ENCODE measurements around the gene FBXW4. TPM values are rescaled to one million over a fixed set of nuclear protein-coding genes. Genes with fewer than 3 reads are reported as not detected.

The FBXW4 gene
- polyA plus RNA-seq, 1 of the 3 experiments (the other 2 are of a cell fraction) = 27.6 TPM

- WGBS (ENCODE audit: low lambda C conversion rate) = 95% methylated on average over 1 of the region's 1 CpG
- Histone ChIP-seq H4K20me1 (ENCODE audit: insufficient read depth) (no peaks in the 10 kb centered on the region), H3K9ac (no peak overlapping the region), H3K36me3 (replicated peaks in 1 of 2; ENCODE audit: control insufficient read depth in 1 of 2, insufficient read depth in 2 of 2, low read length in 1 of 2) (peaks cover 0 to 22% of the 10 kb centered on the region in 2 experiments), H3K9me3 (no peaks in the 10 kb centered on the region), H3K4me3 (ENCODE audit: low read depth in 2 of 2, low read length in 1 of 2) (no peak overlapping the region), H2AFZ (ENCODE audit: low read depth) (no peak overlapping the region), H3F3A (replicated peaks; ENCODE audit: insufficient read depth) (no peaks in the 10 kb centered on the region), H3K4me2 (no peak overlapping the region), H3K79me2 (ENCODE audit: insufficient read depth) (no peaks in the 10 kb centered on the region), H3K27me3 (ENCODE audit: insufficient read depth) (no peaks in the 10 kb centered on the region), H3K27ac (ENCODE audit: low read depth in 2 of 2, low read length in 1 of 2) (no peak overlapping the region), H3K4me1 (ENCODE audit: control insufficient read depth in 1 of 2, insufficient read depth in 2 of 2, low read depth in 1 of 2, low read length in 1 of 2) (no peaks in the 10 kb centered on the region; a peak in 1 of 4 replicates), H3K9me2 (no peaks in the 10 kb centered on the region)
- ChIA-PET POLR2A (no interaction called here), CTCF (interaction anchor here (1.4 to 2.4 kb wide), 2 partner anchors 75 to 431 kb away, joined by 3 to 7 read pairs; no protein-coding TSS in a partner anchor)
- TF ChIP-seq GATA2 (CRISPR knock-in tag; IDR thresholded peaks at IDR 0.05) (no peak), CTCF (IDR thresholded peaks at IDR 0.05) (no peak), POLR2AphosphoS5 (IDR thresholded peaks at IDR 0.05; ENCODE audit: low read depth, low read length) (no peak), FOXJ3 (CRISPR knock-in tag; IDR thresholded peaks at IDR 0.05) (no peak), NRF1 (IDR thresholded peaks at IDR 0.05; ENCODE audit: low read depth, low read length) (no peak)
- no peak for DNase-seq
Observed at GRCh38 chr10:101645659-101646058, 49.3 kb downstream of the FBXW4 start.

GRCh38 chr10:101644002-101644401, 51.0 kb downstream of the FBXW4 start:
- Histone ChIP-seq H3K27ac (ENCODE audit: low read depth in 2 of 2, low read length in 1 of 2) (no peak overlapping the region), H4K20me1 (ENCODE audit: insufficient read depth) (no peaks in the 10 kb centered on the region), H3K9ac (no peak overlapping the region), H3K9me3 (no peaks in the 10 kb centered on the region), H3K4me2 (no peak overlapping the region), H3K4me3 (ENCODE audit: low read depth in 2 of 2, low read length in 1 of 2) (no peak overlapping the region), H3F3A (replicated peaks; ENCODE audit: insufficient read depth) (no peaks in the 10 kb centered on the region), H2AFZ (ENCODE audit: low read depth) (no peak overlapping the region), H3K4me1 (ENCODE audit: control insufficient read depth in 1 of 2, insufficient read depth in 2 of 2, low read depth in 1 of 2, low read length in 1 of 2) (no peaks in the 10 kb centered on the region; a peak in 1 of 4 replicates), H3K9me2 (no peaks in the 10 kb centered on the region), H3K27me3 (ENCODE audit: insufficient read depth) (no peaks in the 10 kb centered on the region), H3K36me3 (replicated peaks in 1 of 2; ENCODE audit: control insufficient read depth in 1 of 2, insufficient read depth in 2 of 2, low read length in 1 of 2) (peaks cover 0 to 17% of the 10 kb centered on the region in 2 experiments), H3K79me2 (ENCODE audit: insufficient read depth) (no peaks in the 10 kb centered on the region)
- DNase-seq = no peak
- 87% methylated on average over 3 of the region's 3 CpGs for WGBS (ENCODE audit: low lambda C conversion rate)
- TF ChIP-seq EP300 (IDR thresholded peaks at IDR 0.05; ENCODE audit: borderline replicate concordance in 1 of 2, low read depth in 1 of 2, low read length in 1 of 2) = no peak
- no peak for TF ChIP-seq FOXJ3 (CRISPR knock-in tag; IDR thresholded peaks at IDR 0.05)
- no peak for TF ChIP-seq YY1 (IDR thresholded peaks at IDR 0.05; ENCODE audit: low read depth)
- ChIA-PET POLR2A (no interaction called here), CTCF (no interaction called here)

- no peak overlapping the region for H2AFZ ChIP-seq (ENCODE audit: low read depth)
- no peak overlapping the region for H3K27ac ChIP-seq (ENCODE audit: low read depth in 2 of 2, low read length in 1 of 2)
- ChIA-PET POLR2A (no interaction called here), CTCF (no interaction called here)
- TF ChIP-seq CTCF (IDR thresholded peaks at IDR 0.05) (no peak), NRF1 (IDR thresholded peaks at IDR 0.05; ENCODE audit: low read depth, low read length) (no peak), POLR2AphosphoS5 (IDR thresholded peaks at IDR 0.05; ENCODE audit: low read depth, low read length) (no peak), NFIC (IDR thresholded peaks at IDR 0.05; ENCODE audit: borderline replicate concordance) (no peak), USF1 (IDR thresholded peaks at IDR 0.05; ENCODE audit: borderline replicate concordance, low read depth) (no peak), ZBTB33 (IDR thresholded peaks at IDR 0.05; ENCODE audit: borderline replicate concordance, low read depth) (no peak), CHD2 (IDR thresholded peaks at IDR 0.05; ENCODE audit: low read length, partially characterized antibody) (no peak), ELF1 (IDR thresholded peaks at IDR 0.05) (no peak)
- DNase-seq = no peak
- no peaks in the 10 kb centered on the region for H3K79me2 ChIP-seq (ENCODE audit: insufficient read depth)
- H3K4me3 ChIP-seq (ENCODE audit: low read depth in 2 of 2, low read length in 1 of 2) = no peak overlapping the region
- no peaks in the 10 kb centered on the region for H3F3A ChIP-seq (replicated peaks; ENCODE audit: insufficient read depth)
- H3K4me1 ChIP-seq (ENCODE audit: control insufficient read depth in 1 of 2, insufficient read depth in 2 of 2, low read depth in 1 of 2, low read length in 1 of 2) = no peaks in the 10 kb centered on the region; a peak in 1 of 4 replicates
- no peaks in the 10 kb centered on the region for H4K20me1 ChIP-seq (ENCODE audit: insufficient read depth)
- peaks cover 0 to 14% of the 10 kb centered on the region in 2 experiments for H3K36me3 ChIP-seq (replicated peaks in 1 of 2; ENCODE audit: control insufficient read depth in 1 of 2, insufficient read depth in 2 of 2, low read length in 1 of 2)
- H3K4me2 ChIP-seq = no peak overlapping the region
- WGBS (ENCODE audit: low lambda C conversion rate) = 91% methylated on average over 3 of the region's 3 CpGs
- no peak overlapping the region for H3K9ac ChIP-seq
- H3K9me2 ChIP-seq = no peaks in the 10 kb centered on the region
- H3K9me3 ChIP-seq = no peaks in the 10 kb centered on the region
- H3K27me3 ChIP-seq (ENCODE audit: insufficient read depth) = no peaks in the 10 kb centered on the region
Observed at GRCh38 chr10:101643546-101643945, 51.4 kb downstream of the FBXW4 start.
